Mesenchymal stem cell (in vitro differentiated cells and primary cell): ENCODE measurements around the gene SAXO2.
A peak's percentile ranks its signal among the peaks of the same experiment; 100 is the strongest.
"Not testable (repeated sequence)": the region's sequence is repeated elsewhere in the genome, so short reads cannot be mapped to it uniquely, and the experiment has no call there.

Experiments used
- DNase-seq: peaks from one replicate; pipeline ENCODE4 v3.0.0-alpha.2; 2013
- H2AFZ ChIP-seq: one replicate; pipeline ENCODE4 v1.6.1; 2013; ENCODE audit warnings: low read depth, mild to moderate bottlenecking, control low read depth, inconsistent platforms, low read length, moderate library complexity
- H2AK5ac ChIP-seq: 2 replicates; pipeline ENCODE4 v1.6.1; 2013; ENCODE audit warnings: low read length, moderate library complexity, mild to moderate bottlenecking, inconsistent platforms; ENCODE audit not compliant: severe bottlenecking
- H2BK120ac ChIP-seq: one replicate; pipeline ENCODE4 v1.6.1; 2013; ENCODE audit warnings: low read depth, mild to moderate bottlenecking, inconsistent platforms, low read length, moderate library complexity
- H2BK12ac ChIP-seq, 2 experiments: one replicate each; pipeline ENCODE4 v1.6.1; 2013; ENCODE audit warnings: inconsistent platforms in 2 of 2, low read length in 2 of 2, mild to moderate bottlenecking in 2 of 2, moderate library complexity in 2 of 2, control low read depth in 1 of 2
- H2BK15ac ChIP-seq: one replicate; pipeline ENCODE4 v1.6.1; 2013; ENCODE audit warnings: mild to moderate bottlenecking, low read depth, inconsistent platforms; ENCODE audit not compliant: poor library complexity, severe bottlenecking
- H2BK5ac ChIP-seq: 2 replicates; pipeline ENCODE4 v1.6.1; 2013; ENCODE audit warnings: low read depth, mild to moderate bottlenecking, low read length, control low read depth, inconsistent platforms; ENCODE audit not compliant: poor library complexity, severe bottlenecking
- H3K14ac ChIP-seq, 2 experiments: one replicate each; pipeline ENCODE4 v1.6.1; 2013; ENCODE audit warnings: inconsistent platforms in 2 of 2, low read length in 2 of 2, control low read depth in 1 of 2, mild to moderate bottlenecking in 1 of 2, moderate library complexity in 1 of 2
- H3K18ac ChIP-seq, 2 experiments: one replicate each; pipeline ENCODE4 v1.6.1; 2013; ENCODE audit warnings: inconsistent platforms in 2 of 2, low read length in 2 of 2, control low read depth in 1 of 2, low read depth in 1 of 2, mild to moderate bottlenecking in 1 of 2
- H3K23ac ChIP-seq, 2 experiments: one replicate each; pipeline ENCODE4 v1.6.1; 2013; ENCODE audit warnings: inconsistent platforms in 2 of 2, low read length in 2 of 2, mild to moderate bottlenecking in 2 of 2, moderate library complexity in 2 of 2, control low read depth in 1 of 2
- H3K27ac ChIP-seq: 2 replicates; pipeline ENCODE4 v1.5.1; 2013; ENCODE audit warnings: mild to moderate bottlenecking, moderate library complexity, low read length, control low read depth, inconsistent platforms; ENCODE audit not compliant: poor library complexity, severe bottlenecking
- H3K27me3 ChIP-seq, 2 experiments: 2 replicates each; pipeline versions ENCODE4 v1.6.1 to v1.7.0; 2013; ENCODE audit warnings: low read length in 2 of 2, mild to moderate bottlenecking in 2 of 2, moderate library complexity in 2 of 2, control low read depth in 1 of 2, inconsistent platforms in 1 of 2; ENCODE audit not compliant: control insufficient read depth in 1 of 2, insufficient read depth in 1 of 2
- H3K36me3 ChIP-seq, 2 experiments: 2 replicates each; pipeline versions ENCODE4 v1.6.1 to v1.7.0; 2013; ENCODE audit warnings: low read length in 2 of 2, control low read depth in 1 of 2, inconsistent platforms in 1 of 2, low read depth in 1 of 2, mild to moderate bottlenecking in 1 of 2; ENCODE audit not compliant: insufficient read depth in 2 of 2, control insufficient read depth in 1 of 2
- H3K4ac ChIP-seq, 2 experiments: one replicate each; pipeline ENCODE4 v1.6.1; 2013; ENCODE audit warnings: inconsistent platforms in 2 of 2, low read length in 2 of 2, mild to moderate bottlenecking in 2 of 2, moderate library complexity in 2 of 2, control low read depth in 1 of 2, low read depth in 1 of 2
- H3K4me1 ChIP-seq: 2 replicates; pipeline ENCODE4 v1.6.1; 2013; ENCODE audit warnings: low read depth, low read length, control low read depth; ENCODE audit not compliant: control insufficient read depth, insufficient read depth
- H3K4me2 ChIP-seq: 2 replicates; pipeline ENCODE4 v1.6.1; 2013; ENCODE audit warnings: low read length, mild to moderate bottlenecking, inconsistent platforms; ENCODE audit not compliant: poor library complexity, severe bottlenecking
- H3K4me3 ChIP-seq, 2 experiments: 2 replicates each; pipeline versions ENCODE4 v1.5.1 to v1.7.0; 2013; ENCODE audit warnings: low read length in 2 of 2, mild to moderate bottlenecking in 2 of 2, control low read depth in 1 of 2, low read depth in 1 of 2; ENCODE audit not compliant: insufficient read depth in 1 of 2
- H3K79me1 ChIP-seq: replicated peaks from 2 replicates; pipeline ENCODE4 v1.6.1; 2013; ENCODE audit warnings: mild to moderate bottlenecking, control low read depth, low read length, inconsistent platforms; ENCODE audit not compliant: poor library complexity, severe bottlenecking
- H3K9ac ChIP-seq: 2 replicates; pipeline ENCODE4 v1.7.0; 2013; ENCODE audit warnings: mild to moderate bottlenecking, low read length, moderate library complexity
- H3K9me3 ChIP-seq: 2 replicates; pipeline ENCODE4 v1.7.0; 2013; ENCODE audit warnings: mild to moderate bottlenecking, low read length; ENCODE audit not compliant: control insufficient read depth
- H4K8ac ChIP-seq: one replicate; pipeline ENCODE4 v1.6.1; 2013; ENCODE audit warnings: inconsistent platforms, mild to moderate bottlenecking, low read length, moderate library complexity
- H4K91ac ChIP-seq: one replicate; pipeline ENCODE4 v1.6.1; 2013; ENCODE audit warnings: mild to moderate bottlenecking, low read length, inconsistent platforms
- WGBS: methylation state at CpG from one replicate; pipeline ENCODE4 v1.1.7; 2013; ENCODE audit warnings: mixed read lengths; 5-methylcytosine and 5-hydroxymethylcytosine counted together

SAXO2 gene

GRCh38 chr15:82284381-82284780 is 21.8 kb downstream of the SAXO2 start:
- H3K18ac ChIP-seq, H3K4ac ChIP-seq, H3K14ac ChIP-seq, H2BK5ac ChIP-seq, H3K4me3 ChIP-seq, H3K9me3 ChIP-seq, H3K9ac ChIP-seq, DNase-seq, H3K79me1 ChIP-seq, H4K91ac ChIP-seq, H2AFZ ChIP-seq, H3K27me3 ChIP-seq, H2BK15ac ChIP-seq, H3K4me2 ChIP-seq, H4K8ac ChIP-seq, H2BK12ac ChIP-seq, H3K36me3 ChIP-seq, H3K23ac ChIP-seq, H3K4me1 ChIP-seq, H2AK5ac ChIP-seq, H2BK120ac ChIP-seq, H3K27ac ChIP-seq: not testable (repeated sequence)
- WGBS: no CpG with 5 or more reads among the region's 2 CpGs

- not testable (repeated sequence) for H2AFZ ChIP-seq, H3K18ac ChIP-seq, H2AK5ac ChIP-seq, H3K4me1 ChIP-seq, H2BK5ac ChIP-seq, H3K4ac ChIP-seq, H3K79me1 ChIP-seq, H3K9ac ChIP-seq, H3K9me3 ChIP-seq, H3K4me3 ChIP-seq, H4K8ac ChIP-seq, H3K36me3 ChIP-seq, H2BK12ac ChIP-seq, DNase-seq, H3K4me2 ChIP-seq, H3K23ac ChIP-seq, H3K14ac ChIP-seq, H3K27ac ChIP-seq, H2BK15ac ChIP-seq, H2BK120ac ChIP-seq, H4K91ac ChIP-seq
- H3K27me3 ChIP-seq: peaks cover 0 to 12% of the 10 kb centered on the region in 2 experiments
- 95% methylated on average over 4 of the region's 4 CpGs for WGBS
These were observed 23.9 kb downstream of the SAXO2 start for GRCh38 chr15:82286475-82286874.

GRCh38 chr15:82288202-82288601 is 25.6 kb downstream of the SAXO2 start:
- H3K4ac ChIP-seq, H3K18ac ChIP-seq, H3K23ac ChIP-seq, H2AFZ ChIP-seq, H2BK5ac ChIP-seq, H3K27me3 ChIP-seq, H4K91ac ChIP-seq, H3K79me1 ChIP-seq, H2AK5ac ChIP-seq, H3K4me1 ChIP-seq, H3K4me2 ChIP-seq, H2BK120ac ChIP-seq, H4K8ac ChIP-seq, H3K27ac ChIP-seq, H3K14ac ChIP-seq, H2BK15ac ChIP-seq, DNase-seq, H3K9ac ChIP-seq, H3K9me3 ChIP-seq, H3K4me3 ChIP-seq, H3K36me3 ChIP-seq, H2BK12ac ChIP-seq: not testable (repeated sequence)
- WGBS: no CpG with 5 or more reads among the region's 2 CpGs

- peaks cover 0 to 6% of the 10 kb centered on the region in 2 experiments for H3K27me3 ChIP-seq
- no peaks in the 10 kb centered on the region for H3K9me3 ChIP-seq
- H4K91ac ChIP-seq: no peak overlapping the region
- no peak overlapping the region for H4K8ac ChIP-seq
- H2BK120ac ChIP-seq: no peak overlapping the region
- no peak overlapping the region for H3K14ac ChIP-seq
- H3K4me3 ChIP-seq: no peak overlapping the region
- H3K9ac ChIP-seq: no peak overlapping the region
- no peaks in the 10 kb centered on the region for H3K36me3 ChIP-seq
- no peaks in the 10 kb centered on the region for H3K79me1 ChIP-seq
- no peak overlapping the region for H3K4ac ChIP-seq
- WGBS: 86% methylated on average over 5 of the region's 5 CpGs
- no peak overlapping the region for H3K18ac ChIP-seq
- H3K4me2 ChIP-seq: no peak overlapping the region
- H3K27ac ChIP-seq: no peak overlapping the region
- H3K23ac ChIP-seq: no peak overlapping the region
- no peak overlapping the region for H2BK15ac ChIP-seq
- H2AFZ ChIP-seq: no peak overlapping the region
- H2AK5ac ChIP-seq: no peak overlapping the region
- H2BK5ac ChIP-seq: no peak overlapping the region
- peak; percentile 8 for DNase-seq
- H2BK12ac ChIP-seq: no peak overlapping the region
- H3K4me1 ChIP-seq: no peaks in the 10 kb centered on the region
These were observed 29.7 kb downstream of the SAXO2 start for GRCh38 chr15:82292271-82292670.
